Fibroblast of mammary gland (primary cell): ENCODE data around the gene PDZD8.

Experiments used
- DNase-seq: peaks from one replicate; pipeline ENCODE4 v3.0.0-alpha.2; 2010; ENCODE audit warnings: low read depth
- H3K4me3 ChIP-seq: 2 replicates; pipeline ENCODE4 v1.5.1; 2011; ENCODE audit warnings: low read depth, mild to moderate bottlenecking, low read length, moderate library complexity; ENCODE audit not compliant: control insufficient read depth
- CTCF ChIP-seq: conservative IDR thresholded peaks from 2 replicates; pipeline ENCODE4 v1.5.1; 2011; ENCODE audit warnings: low read depth, low read length, inconsistent platforms; ENCODE audit not compliant: control insufficient read depth, insufficient read depth

PDZD8 gene

DNA sequence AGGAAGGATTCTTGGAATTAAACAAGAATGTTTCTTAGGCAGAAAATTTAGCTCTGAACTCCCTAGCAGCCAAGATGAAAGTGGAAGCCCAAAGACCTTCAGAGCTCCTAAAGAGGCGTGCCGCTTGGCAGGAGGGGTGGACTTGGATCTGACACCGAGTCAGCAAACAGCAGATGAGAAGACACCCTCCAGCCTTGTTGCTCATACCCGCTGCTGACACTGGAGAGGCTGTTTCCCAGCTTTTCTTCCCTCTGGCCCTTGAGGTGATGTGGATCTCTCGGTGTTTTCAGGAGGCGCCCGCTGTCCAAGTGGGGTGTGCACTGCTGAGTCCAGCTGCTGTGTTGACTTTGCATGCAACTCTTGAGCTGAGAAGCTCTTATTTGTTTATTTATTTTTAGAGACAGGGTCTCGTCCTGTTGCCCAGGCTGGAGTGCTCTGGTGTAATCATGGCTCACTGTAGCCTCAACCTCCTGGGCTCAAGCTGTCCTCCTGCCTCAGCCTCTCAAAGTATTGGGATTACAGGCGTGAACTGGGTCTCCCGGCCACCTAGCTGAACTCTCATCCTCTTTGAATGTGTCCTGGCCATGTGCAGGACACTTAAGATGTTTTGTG lies 112.8 kb downstream of the PDZD8 start:
- TF ChIP-seq CTCF, result no peak
- H3K4me3 ChIP-seq, result no peak overlapping the region
- DNase-seq, result no peak

- DNase-seq, result no peak
- H3K4me3 ChIP-seq, result no peak overlapping the region
- TF ChIP-seq CTCF, result no peak
Observed at GRCh38 chr10:117261501-117261900, 113.7 kb downstream of the PDZD8 start.

DNA sequence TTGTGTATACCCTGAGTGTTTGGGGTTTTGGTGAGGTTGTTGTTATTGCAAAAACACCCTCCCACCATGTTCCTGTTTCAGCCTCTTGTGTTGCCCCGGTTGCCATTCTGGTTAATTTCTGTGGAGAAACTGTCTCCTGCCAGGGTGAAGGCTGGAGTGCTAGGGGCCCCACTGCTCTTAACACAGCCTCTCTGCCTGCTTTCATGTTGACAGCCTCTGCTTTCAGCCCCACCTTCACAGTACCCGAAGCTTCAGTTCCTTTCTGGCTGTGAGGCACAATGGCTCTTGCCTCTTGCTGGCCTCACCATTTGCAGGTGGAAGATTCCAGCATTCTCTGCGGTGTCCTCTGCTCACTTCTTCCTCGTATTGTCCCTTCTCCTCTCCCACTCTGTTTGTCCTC lies 115.2 kb downstream of the PDZD8 start:
- no peak overlapping the region for H3K4me3 ChIP-seq
- DNase-seq, result no peak
- TF ChIP-seq CTCF, result no peak

GRCh38 chr10:117259279-117259678 lies 116.0 kb downstream of the PDZD8 start:
- TF ChIP-seq CTCF, result no peak
- DNase-seq, result no peak
- H3K4me3 ChIP-seq, result no peak overlapping the region

DNA sequence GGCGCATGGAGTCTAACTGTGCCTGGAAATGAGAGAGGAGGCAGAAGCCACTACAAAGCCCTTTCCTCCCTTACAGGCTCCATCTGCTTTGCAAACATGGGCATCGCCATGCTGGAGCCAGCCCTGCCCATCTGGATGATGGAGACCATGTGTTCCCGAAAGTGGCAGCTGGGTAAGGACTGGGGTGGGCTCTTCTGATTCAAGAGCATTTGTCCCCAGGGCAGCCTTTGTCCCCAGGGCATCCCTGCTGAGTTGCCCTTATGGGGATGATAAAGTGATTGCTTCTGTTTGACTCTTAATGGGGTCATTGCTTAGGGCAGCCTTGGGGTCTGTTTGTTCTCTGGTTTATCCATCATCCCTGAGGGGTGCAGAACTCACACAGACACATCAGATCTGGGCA lies 117.5 kb downstream of the PDZD8 start:
- no peak for DNase-seq
- no peak for TF ChIP-seq CTCF
- no peak overlapping the region for H3K4me3 ChIP-seq

DNA sequence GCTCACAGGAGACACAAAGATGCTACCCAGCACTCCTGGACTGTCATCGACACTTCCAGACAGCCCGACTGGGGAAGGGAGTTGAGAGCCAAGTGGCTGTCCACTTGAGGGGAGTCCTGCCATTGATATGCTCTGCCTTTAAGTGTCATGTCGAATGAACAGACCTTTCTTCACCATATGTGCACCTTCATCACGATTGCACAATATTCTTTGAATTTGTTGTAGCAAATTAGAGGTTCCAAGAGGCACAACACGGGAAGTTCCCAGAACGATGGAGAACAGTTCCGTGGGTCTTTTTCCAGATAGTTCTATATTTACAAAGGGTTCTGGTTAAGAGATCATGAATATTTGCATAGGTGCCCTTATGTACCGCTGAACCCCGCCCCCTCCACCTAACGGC lies 118.3 kb downstream of the PDZD8 start:
- DNase-seq, result no peak
- H3K4me3 ChIP-seq, result no peak overlapping the region
- TF ChIP-seq CTCF, result no peak
